Activated naive CD4-positive, alpha-beta T cell treated with Interleukin-2 at 50 U/mL for 16 hours (primary cell): Measurements from ENCODE around the gene FBLN5.
"Not testable (repeated sequence)": the region's sequence is repeated elsewhere in the genome, so short reads cannot be mapped to it uniquely, and the experiment has no call there.

ENCODE experiments used
- DNase-seq: peaks from one replicate; pipeline ENCODE4 v3.0.0-alpha.2; 2020

The FBLN5 gene

GRCh38 chr14:91858536-91859275, 88.8 kb downstream of the FBLN5 start:
- DNase-seq = peak; percentile 25

GRCh38 chr14:91857614-91858013, 89.9 kb downstream of the FBLN5 start:
- DNase-seq = no peak

GRCh38 chr14:91854327-91854934, 93.1 kb downstream of the FBLN5 start:
- DNase-seq = no peak

GRCh38 chr14:91851563-91851962, 95.9 kb downstream of the FBLN5 start:
- DNase-seq = no peak

GRCh38 chr14:91848504-91849001, 98.9 kb downstream of the FBLN5 start:
- no peak for DNase-seq

GRCh38 chr14:91847693-91848092, 99.8 kb downstream of the FBLN5 start:
- no peak for DNase-seq

- DNase-seq = no peak
Measured at GRCh38 chr14:91845652-91846051, 101.8 kb downstream of the FBLN5 start.

- not testable (repeated sequence) for DNase-seq
Measured at GRCh38 chr14:91845056-91845455, 102.4 kb downstream of the FBLN5 start.

- DNase-seq = no peak
Measured at GRCh38 chr14:91844029-91844428, 103.5 kb downstream of the FBLN5 start.

- no peak for DNase-seq
Measured at GRCh38 chr14:91843437-91843836, 104.1 kb downstream of the FBLN5 start.

- no peak for DNase-seq
Measured at GRCh38 chr14:91841065-91841464, 106.4 kb downstream of the FBLN5 start.

- no peak for DNase-seq
Measured at GRCh38 chr14:91839749-91840148, 107.7 kb downstream of the FBLN5 start.

- no peak for DNase-seq
Measured at GRCh38 chr14:91837076-91837475, 110.4 kb downstream of the FBLN5 start.

GRCh38 chr14:91835920-91836843, 111.3 kb downstream of the FBLN5 start:
- peak; percentile 86 for DNase-seq

GRCh38 chr14:91835197-91835919, 112.1 kb downstream of the FBLN5 start:
- DNase-seq = no peak

- DNase-seq = no peak
Measured at GRCh38 chr14:91834571-91834970, 112.9 kb downstream of the FBLN5 start.

GRCh38 chr14:91831337-91831736, 116.2 kb downstream of the FBLN5 start:
- DNase-seq = no peak

GRCh38 chr14:91830777-91831176, 116.7 kb downstream of the FBLN5 start:
- DNase-seq = no peak

- DNase-seq = no peak
Measured at GRCh38 chr14:91829511-91829910, 118.0 kb downstream of the FBLN5 start.

GRCh38 chr14:91827746-91828145, 119.7 kb downstream of the FBLN5 start:
- no peak for DNase-seq
